GM19240 (cell line): ENCODE measurements around the gene CISD3.
A peak's percentile ranks its signal among the peaks of the same experiment; 100 is the strongest.

Experiments used
- DNase-seq: peaks from one replicate; pipeline ENCODE4 v3.0.0; 2011; ENCODE audit warnings: low spot score; ENCODE audit not compliant: insufficient read length

Gene CISD3

DNA sequence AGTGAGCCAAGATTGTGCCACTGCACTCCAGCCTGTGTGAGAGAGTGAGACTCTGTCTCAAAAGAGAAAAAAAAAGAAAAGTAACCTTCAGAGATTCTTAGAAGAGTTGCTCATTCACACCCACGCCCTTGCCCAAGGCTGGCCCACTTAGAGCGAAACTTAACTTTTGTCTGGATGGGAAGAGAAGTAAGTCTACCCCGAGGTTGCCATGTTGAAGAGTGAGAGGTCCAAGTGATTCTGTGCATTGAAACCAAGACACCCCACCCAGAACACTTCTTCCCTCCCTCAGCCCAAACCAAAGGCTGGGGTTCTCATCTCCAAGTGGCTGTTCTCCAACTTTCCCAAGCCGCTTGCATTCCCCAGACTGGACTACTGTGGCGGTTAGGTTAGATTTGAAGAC, 2.4 kb upstream of the CISD3 start:
- no peak for DNase-seq

GRCh38 chr17:38728290-38728831, 1.8 kb upstream of the CISD3 start:
- DNase-seq: peak; percentile 45

- no peak for DNase-seq
Observed at GRCh38 chr17:38729368-38729885, 714 bp upstream of the CISD3 start.

- no peak for DNase-seq
Observed at GRCh38 chr17:38730526-38731379, 612 bp downstream of the CISD3 start.

DNA sequence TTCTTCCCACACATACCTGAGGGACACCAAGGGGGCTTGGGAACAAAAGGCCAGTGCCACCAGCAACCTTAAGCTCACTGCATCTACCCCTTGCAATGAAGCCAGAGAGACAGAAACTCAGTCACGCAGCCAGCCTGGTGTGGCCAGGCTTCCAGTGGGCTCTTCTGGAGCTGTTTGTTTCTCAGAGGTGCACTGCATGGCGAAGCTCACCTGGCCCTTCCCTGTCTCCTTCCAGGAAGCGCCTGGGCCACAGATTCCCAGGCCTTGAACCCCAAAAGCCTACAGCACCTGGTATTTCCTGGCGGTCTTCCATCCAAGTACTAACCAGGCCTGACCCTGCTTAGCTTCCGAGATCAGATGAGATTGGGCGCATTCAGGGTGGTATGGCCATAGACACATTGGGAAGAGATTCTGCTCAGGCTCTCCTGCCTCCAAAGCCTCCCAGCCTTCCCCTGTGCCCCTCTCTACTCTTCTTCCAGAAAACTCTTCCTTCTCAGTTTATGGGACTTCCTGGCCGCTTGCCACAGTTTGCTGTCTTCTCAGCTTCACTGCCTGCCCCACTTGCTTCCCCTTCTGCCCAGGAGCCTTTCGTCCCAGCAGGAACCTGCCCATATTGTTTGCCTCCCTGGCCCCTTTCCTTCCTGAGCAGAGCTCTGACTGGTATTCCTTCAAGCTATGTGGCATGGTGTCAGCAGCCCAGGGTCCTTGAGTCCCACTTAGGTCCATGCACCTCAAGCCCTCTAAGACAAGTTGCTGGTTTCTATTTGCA, 1.6 kb downstream of the CISD3 start:
- DNase-seq: no peak

- DNase-seq: no peak
Observed at GRCh38 chr17:38732376-38733281, 2.5 kb downstream of the CISD3 start.

- DNase-seq: no peak
Observed at GRCh38 chr17:38733282-38733981, 3.3 kb downstream of the CISD3 start.

DNA sequence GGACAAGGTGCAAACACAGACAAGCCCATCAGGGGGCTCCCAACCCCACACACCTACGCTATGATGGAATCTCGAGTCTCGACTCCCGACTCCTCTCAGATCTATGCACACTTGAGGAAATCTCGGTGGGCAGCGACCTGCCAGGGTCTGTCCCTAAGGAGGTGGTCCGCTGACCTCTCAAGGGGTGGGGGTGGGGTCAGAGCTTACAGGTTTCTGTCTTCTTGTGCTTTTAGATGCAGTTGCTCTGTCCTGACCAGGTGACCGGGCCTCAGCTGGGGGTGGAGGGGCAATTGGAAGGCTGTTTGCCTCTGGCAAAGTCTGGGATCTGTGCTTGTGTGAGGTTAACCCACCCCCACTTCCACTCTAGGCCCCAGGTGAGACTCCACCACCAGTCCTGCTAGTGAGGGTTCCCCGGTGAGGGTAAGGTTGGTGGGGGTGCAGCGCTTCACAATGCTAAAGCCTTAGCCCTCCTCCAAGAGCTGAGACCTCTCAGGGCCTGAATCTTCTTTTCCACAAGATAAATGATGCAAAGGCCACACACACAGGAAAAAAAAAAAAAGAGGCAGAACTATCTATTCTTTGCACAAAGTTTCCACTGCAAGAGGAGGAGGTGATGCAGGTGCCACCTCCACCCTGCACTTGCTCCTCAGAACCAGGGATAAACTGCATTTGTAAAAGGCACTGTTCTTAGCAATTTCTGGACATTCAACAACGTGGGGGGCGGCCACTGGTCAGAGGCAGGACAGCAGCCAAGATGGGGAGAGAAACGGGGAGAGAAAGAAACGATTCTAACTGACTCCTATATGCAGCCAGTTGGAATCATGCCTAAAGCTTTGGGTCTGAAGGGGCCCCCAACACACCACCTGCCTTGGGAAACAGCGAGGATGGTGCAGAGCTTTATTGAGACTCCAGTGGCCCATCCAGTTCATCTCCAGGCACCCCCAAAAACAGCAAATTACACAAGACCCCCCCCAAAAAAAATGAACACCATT, 4.1 kb downstream of the CISD3 start:
- no peak for DNase-seq

GRCh38 chr17:38735161-38735997, 5.2 kb downstream of the CISD3 start:
- peak; percentile 67 for DNase-seq

DNA sequence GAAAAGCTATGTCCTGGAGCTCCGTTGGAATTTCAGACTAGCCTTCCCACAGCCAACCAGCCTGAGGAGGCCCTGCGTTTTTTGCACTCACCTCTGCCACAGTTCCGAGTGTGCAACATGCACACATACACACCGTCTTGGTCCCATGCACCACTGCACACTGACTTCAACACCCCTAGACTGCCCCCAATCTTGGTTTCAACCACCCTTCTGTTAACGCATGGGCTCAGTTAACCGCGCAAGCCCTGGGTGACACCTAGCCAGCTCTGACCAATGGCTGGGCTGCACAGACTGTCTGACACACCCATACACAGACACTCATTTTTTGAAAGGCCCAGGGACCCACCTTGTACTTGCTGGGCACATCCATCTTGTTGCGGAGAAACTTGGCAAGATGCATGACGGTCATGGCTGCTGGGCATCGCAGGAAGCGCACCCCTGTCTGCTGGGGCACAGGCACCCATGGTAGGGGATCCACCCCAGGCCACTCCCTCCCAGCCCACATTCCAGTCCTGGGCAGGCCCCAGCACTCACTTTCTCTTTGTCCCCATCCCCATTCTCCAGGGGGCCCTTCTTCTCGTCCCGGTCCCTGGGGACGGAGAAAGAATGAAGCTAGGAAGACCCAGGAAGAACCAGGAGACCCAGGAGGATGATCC, 8.0 kb downstream of the CISD3 start:
- DNase-seq: peak; percentile 64

- DNase-seq: no peak
Observed at GRCh38 chr17:38738686-38739085, 8.5 kb downstream of the CISD3 start.

DNA sequence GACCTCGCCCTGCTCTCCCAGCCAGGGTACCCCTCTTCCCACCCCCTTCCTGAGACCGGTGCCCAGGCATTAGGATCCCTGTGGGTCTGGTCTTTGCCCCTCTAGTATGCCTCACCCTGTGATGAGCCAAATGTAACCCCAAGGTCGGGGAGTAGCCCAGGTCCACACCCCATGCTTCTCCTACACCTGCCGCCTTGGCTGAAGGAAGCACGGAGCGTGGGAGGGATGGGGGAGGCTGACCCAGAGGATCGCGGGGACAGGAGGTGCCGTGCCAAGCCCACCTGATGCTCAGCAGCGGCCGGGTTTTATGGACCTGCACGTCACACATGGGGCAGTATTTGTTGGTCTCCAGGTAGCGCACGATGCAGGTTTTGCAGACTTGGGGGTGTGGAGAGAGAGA, 9.2 kb downstream of the CISD3 start:
- DNase-seq: no peak

- DNase-seq: no peak
Observed at GRCh38 chr17:38740044-38740443, 9.9 kb downstream of the CISD3 start.

DNA sequence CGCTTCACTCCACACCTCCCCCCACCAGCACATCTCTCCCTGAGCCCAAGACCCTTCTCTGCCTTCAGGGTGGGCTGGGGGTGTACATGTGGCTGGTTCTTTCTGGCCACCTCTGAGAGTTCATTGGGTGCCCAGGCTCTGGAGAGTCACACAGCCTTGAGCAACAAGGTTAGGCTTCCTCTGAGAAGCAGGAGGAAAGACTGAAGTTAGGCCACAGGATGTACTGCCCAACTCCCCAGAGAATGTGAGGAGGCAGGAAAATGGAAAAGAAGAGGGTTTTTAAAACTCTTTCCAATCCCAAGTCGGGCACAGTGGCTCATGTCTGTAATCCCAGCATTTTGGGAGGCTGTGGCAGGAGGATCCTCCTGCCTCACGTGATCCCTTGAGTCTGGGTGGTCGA, 10.7 kb downstream of the CISD3 start:
- DNase-seq: no peak

GRCh38 chr17:38741461-38741860, 11.3 kb downstream of the CISD3 start:
- no peak for DNase-seq

- DNase-seq: no peak
Observed at GRCh38 chr17:38741921-38742410, 11.8 kb downstream of the CISD3 start.

- DNase-seq: no peak
Observed at GRCh38 chr17:38742411-38743308, 12.5 kb downstream of the CISD3 start.
